CD14-positive monocyte (primary cell): Measurements from ENCODE around the gene GLIPR1. TPM values are rescaled to one million over a fixed set of nuclear protein-coding genes. Genes with fewer than 3 reads are reported as not detected.

Source experiments
- DNase-seq, 3 donors: peaks; one replicate each; pipeline ENCODE4 v3.0.0-alpha.2; 2011 to 2022
- H2AFZ ChIP-seq: 2 replicates; pipeline ENCODE4 v1.6.0; 2012; ENCODE audit warnings: mild to moderate bottlenecking, low read depth, low read length, inconsistent platforms; ENCODE audit not compliant: insufficient read depth, poor library complexity, severe bottlenecking
- H3K27ac ChIP-seq, 2 donors: 1 replicate in 1 of 2; 2 replicates in 1 of 2; pipeline ENCODE4 v1.5.1; 2012 to 2013; ENCODE audit warnings: low read length in 2 of 2, control low read depth in 1 of 2, inconsistent platforms in 1 of 2, low read depth in 1 of 2, mild to moderate bottlenecking in 1 of 2
- H3K27me3 ChIP-seq, 2 donors: one replicate each; pipeline versions ENCODE4 v1.6.0 to v1.6.1; 2011 to 2013; ENCODE audit warnings: low read length in 2 of 2; ENCODE audit not compliant: control insufficient read depth in 2 of 2, insufficient read depth in 2 of 2
- H3K36me3 ChIP-seq, 2 donors: replicated peaks in 1 of 2; 1 replicate in 1 of 2; 2 replicates in 1 of 2; pipeline versions ENCODE4 v1.5.1 to v1.6.1; 2012 to 2013; ENCODE audit warnings: low read length in 2 of 2, control low read depth in 1 of 2, inconsistent platforms in 1 of 2, mild to moderate bottlenecking in 1 of 2; ENCODE audit not compliant: insufficient read depth in 2 of 2, control insufficient read depth in 1 of 2
- H3K4me1 ChIP-seq, 2 donors: 1 replicate in 1 of 2; 2 replicates in 1 of 2; pipeline versions ENCODE4 v1.5.1 to v1.6.1; 2012 to 2013; ENCODE audit warnings: low read length in 2 of 2, control low read depth in 1 of 2, inconsistent platforms in 1 of 2, mild to moderate bottlenecking in 1 of 2, moderate library complexity in 1 of 2; ENCODE audit not compliant: insufficient read depth in 2 of 2, control insufficient read depth in 1 of 2
- H3K4me2 ChIP-seq: replicated peaks from 2 replicates; pipeline ENCODE3; 2012; ENCODE audit warnings: low read length, moderate library complexity, mild to moderate bottlenecking; ENCODE audit not compliant: poor library complexity, severe bottlenecking; ENCODE audit errors: extremely low read depth
- H3K4me3 ChIP-seq, 3 experiments: fragments of 200-600 bp in 1 of 3; sonication (generic) in 1 of 3; replicated peaks in 1 of 3; 1 replicate in 2 of 3; 2 replicates in 1 of 3; pipeline ENCODE4 v1.5.1; 2011 to 2013; ENCODE audit warnings: low read length in 3 of 3, mild to moderate bottlenecking in 3 of 3, control low read depth in 2 of 3, low read depth in 2 of 3, inconsistent platforms in 1 of 3, moderate library complexity in 1 of 3
- H3K79me2 ChIP-seq: 2 replicates; pipeline ENCODE4 v1.6.0; 2012; ENCODE audit warnings: mild to moderate bottlenecking, control low read depth, inconsistent platforms, low read length, moderate library complexity; ENCODE audit not compliant: insufficient read depth
- H3K9ac ChIP-seq: 2 replicates; pipeline ENCODE4 v1.6.0; 2017; ENCODE audit warnings: low read length, mild to moderate bottlenecking; ENCODE audit not compliant: insufficient read depth, poor library complexity, severe bottlenecking
- H3K9me3 ChIP-seq, 2 donors: replicated peaks in 1 of 2; 1 replicate in 1 of 2; 2 replicates in 1 of 2; pipeline versions ENCODE4 v1.5.1 to v1.6.1; 2012 to 2013; ENCODE audit warnings: low read length in 2 of 2, control low read depth in 1 of 2; ENCODE audit not compliant: control insufficient read depth in 1 of 2, insufficient read depth in 1 of 2
- H4K20me1 ChIP-seq: 2 replicates; pipeline ENCODE4 v1.6.0; 2012; ENCODE audit warnings: mild to moderate bottlenecking, low read length, control low read depth, moderate library complexity; ENCODE audit not compliant: insufficient read depth
- H3K27ac Mint-ChIP-seq, 7 donors: one replicate each; pipeline ENCODE4 v1.8.0; 2020; ENCODE audit warnings: mild to moderate bottlenecking in 7 of 7, mixed read lengths in 7 of 7, moderate library complexity in 6 of 7, inconsistent platforms in 2 of 7
- H3K27me3 Mint-ChIP-seq, 3 donors: one replicate each; pipeline ENCODE4 v1.8.0; 2021 to 2022; ENCODE audit warnings: low read depth in 3 of 3, mild to moderate bottlenecking in 3 of 3, mixed read lengths in 3 of 3, moderate library complexity in 3 of 3, inconsistent platforms in 1 of 3
- H3K36me3 Mint-ChIP-seq, 2 donors: one replicate each; pipeline ENCODE4 v1.8.0; 2020; ENCODE audit warnings: mixed read lengths in 2 of 2, inconsistent platforms in 1 of 2, mild to moderate bottlenecking in 1 of 2
- H3K4me1 Mint-ChIP-seq: one replicate; pipeline ENCODE4 v1.8.0; 2020; ENCODE audit warnings: mild to moderate bottlenecking, mixed read lengths
- H3K4me3 Mint-ChIP-seq, 2 donors: one replicate each; pipeline ENCODE4 v1.8.0; 2020; ENCODE audit warnings: mild to moderate bottlenecking in 2 of 2, mixed read lengths in 2 of 2, moderate library complexity in 1 of 2
- H3K9me3 Mint-ChIP-seq, 7 donors: one replicate each; pipeline ENCODE4 v1.8.0; 2020 to 2022; ENCODE audit warnings: mixed read lengths in 7 of 7, mild to moderate bottlenecking in 6 of 7, moderate library complexity in 6 of 7, inconsistent platforms in 2 of 7
- WGBS: methylation state at CpG from one replicate; pipeline ENCODE4 v1.1.5; 2013; ENCODE audit warnings: missing lambda C conversion rate; ENCODE audit not compliant: insufficient coverage; 5-methylcytosine and 5-hydroxymethylcytosine counted together
- intact Hi-C, 2 donors: fragments of 100-400 bp; cut with micrococcal nuclease; formaldehyde crosslinking; loops; one replicate each; pipeline versions ENCODE4 v1.15.0 to v1.15.1; 2023
- polyA plus RNA-seq, 3 donors: library from polyadenylated mRNA; depleted of rRNA in 1 of 3; unstranded in 2 of 3; stranded (reverse) in 1 of 3; fragments of 300-500 nt in 2 of 3; fragments of >200 nt in 1 of 3; fragmentation: Illumina TruSeq in 2 of 3; gene quantifications; 1 replicate in 2 of 3; 2 replicates in 1 of 3; pipeline ENCODE4 v1.2.3, GENCODE V29; 2012 to 2021
- TF ChIP-seq, protein P1 (sequence below): fragments of 200-600 bp; IDR thresholded peaks from one replicate; pipeline ENCODE4 v1.8.0; 2022; ENCODE audit warnings: antibody characterized with exemption, mild to moderate bottlenecking

Gene GLIPR1
- polyA plus RNA-seq, 3 donors = 200 to 794 (median 687) TPM

DNA sequence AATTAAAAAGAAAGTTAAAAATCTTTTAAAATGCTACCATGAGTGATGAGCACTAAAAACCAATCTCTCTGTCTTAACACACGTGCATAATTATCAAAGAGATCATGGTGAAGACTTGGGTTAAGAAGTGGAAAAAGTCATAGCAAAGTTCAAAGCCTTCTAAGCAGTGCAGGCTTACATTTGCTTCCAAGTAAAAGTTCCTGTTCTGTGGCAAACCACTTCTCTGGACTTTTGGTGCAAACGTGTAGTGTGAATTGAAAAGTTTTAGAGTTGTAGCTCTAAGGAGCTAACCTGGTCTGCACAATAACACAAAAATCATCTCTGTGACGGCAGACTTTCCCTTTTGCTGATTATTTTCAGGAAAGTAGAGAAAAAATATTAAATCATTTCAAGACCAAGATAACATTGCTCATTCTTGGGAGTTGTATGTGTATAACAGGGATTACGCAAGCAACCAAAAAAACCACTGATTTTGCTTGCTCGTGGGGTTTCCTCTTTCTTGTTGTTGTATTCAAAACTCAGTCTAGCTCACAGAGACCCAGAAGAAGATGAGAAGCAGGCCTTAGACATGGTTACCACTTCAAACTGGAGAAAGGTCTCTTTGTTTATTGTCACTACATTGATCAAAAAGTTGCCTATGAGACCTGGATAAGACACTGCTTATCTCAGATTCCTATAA is 2.3 kb upstream of the GLIPR1 start:
- peak; percentile 85 to 95 (median 91) for DNase-seq
- Histone ChIP-seq H3K9ac (peak overlapping the region; percentile 33), H3K27me3 (no peaks in the 10 kb centered on the region), H3K36me3 (peaks cover 0 to under 1% of the 10 kb centered on the region in 2 donors), H3K4me2 (peak overlapping the region; percentile 96), H3K9me3 (no peaks in the 10 kb centered on the region), H3K79me2 (peaks cover 36% of the 10 kb centered on the region), H3K27ac (peak overlapping the region; percentile 84 to 95), H2AFZ (no peak overlapping the region), H3K4me3 (peak overlapping the region; percentile 4 to 97 (median 34)), H4K20me1 (peaks cover 14% of the 10 kb centered on the region), H3K4me1 (peaks cover 60 to 78% of the 10 kb centered on the region in 2 donors)
- intact Hi-C loops = no loop called here
- peaks cover 0 to 4% (median 2%) of the 10 kb centered on the region in 7 donors for H3K9me3 Mint-ChIP-seq
- H3K27ac Mint-ChIP-seq = peak overlapping the region; percentile 93 to 100 (median 99)
- H3K4me3 Mint-ChIP-seq = peak overlapping the region in 1 of 2 donors; percentile 67
- TF ChIP-seq, protein P1, sequence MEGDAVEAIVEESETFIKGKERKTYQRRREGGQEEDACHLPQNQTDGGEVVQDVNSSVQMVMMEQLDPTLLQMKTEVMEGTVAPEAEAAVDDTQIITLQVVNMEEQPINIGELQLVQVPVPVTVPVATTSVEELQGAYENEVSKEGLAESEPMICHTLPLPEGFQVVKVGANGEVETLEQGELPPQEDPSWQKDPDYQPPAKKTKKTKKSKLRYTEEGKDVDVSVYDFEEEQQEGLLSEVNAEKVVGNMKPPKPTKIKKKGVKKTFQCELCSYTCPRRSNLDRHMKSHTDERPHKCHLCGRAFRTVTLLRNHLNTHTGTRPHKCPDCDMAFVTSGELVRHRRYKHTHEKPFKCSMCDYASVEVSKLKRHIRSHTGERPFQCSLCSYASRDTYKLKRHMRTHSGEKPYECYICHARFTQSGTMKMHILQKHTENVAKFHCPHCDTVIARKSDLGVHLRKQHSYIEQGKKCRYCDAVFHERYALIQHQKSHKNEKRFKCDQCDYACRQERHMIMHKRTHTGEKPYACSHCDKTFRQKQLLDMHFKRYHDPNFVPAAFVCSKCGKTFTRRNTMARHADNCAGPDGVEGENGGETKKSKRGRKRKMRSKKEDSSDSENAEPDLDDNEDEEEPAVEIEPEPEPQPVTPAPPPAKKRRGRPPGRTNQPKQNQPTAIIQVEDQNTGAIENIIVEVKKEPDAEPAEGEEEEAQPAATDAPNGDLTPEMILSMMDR = no peak
- H3K4me1 Mint-ChIP-seq = peaks cover 77% of the 10 kb centered on the region
- no CpG with 5 or more reads among the region's 5 CpGs for WGBS
- peaks cover 10 to 11% of the 10 kb centered on the region in 2 donors for H3K36me3 Mint-ChIP-seq
- H3K27me3 Mint-ChIP-seq = peaks cover 0 to 3% (median 0%) of the 10 kb centered on the region in 3 donors

DNA sequence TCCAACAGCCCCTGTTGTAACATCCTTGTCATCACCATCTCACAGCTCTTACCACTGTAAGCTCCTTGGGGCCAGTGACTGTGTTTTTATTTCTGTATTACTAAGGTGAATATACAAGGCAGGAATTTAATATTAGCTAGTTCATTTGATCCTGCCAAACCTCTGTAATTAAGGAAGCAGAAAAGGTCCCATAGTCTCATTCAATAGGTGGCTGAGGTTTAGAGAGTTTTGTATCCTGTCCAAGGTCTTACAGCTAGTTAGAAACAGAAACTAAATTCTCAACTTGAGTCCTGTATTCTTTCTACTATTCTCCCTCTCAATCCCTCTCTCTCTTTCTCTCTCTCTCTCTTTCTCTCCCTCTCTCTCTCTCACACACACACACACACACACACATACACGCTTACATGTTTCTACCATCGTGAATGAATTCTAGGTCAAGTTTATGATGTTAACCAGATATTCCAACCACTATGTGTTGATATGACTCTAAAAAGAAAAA is 543 bp upstream of the GLIPR1 start:
- DNase-seq = peak in 2 of 3 donors; percentile 25 to 28
- H3K4me3 ChIP-seq = peak overlapping the region; percentile 92 to 100 (median 97)
- TF ChIP-seq, protein P1 = no peak
- H3K27ac Mint-ChIP-seq = peak overlapping the region; percentile 93 to 100 (median 99)
- peak overlapping the region; percentile 96 for H3K4me2 ChIP-seq
- peak overlapping the region; percentile 90 to 95 for H3K27ac ChIP-seq
- intact Hi-C loops = loop anchor here (10.0 kb wide), 2 partner anchors 145 to 555 kb away; partner anchors contain the start of genes CAPS2 (in 2 of the 2), GLIPR1L1 (in 2 of the 2) and PHLDA1 (in 1 of the 2)
- H3K4me3 Mint-ChIP-seq = peak overlapping the region; percentile 96 to 98
- no peak overlapping the region for H2AFZ ChIP-seq
- H3K27me3 Mint-ChIP-seq = peaks cover 0 to 3% (median 0%) of the 10 kb centered on the region in 3 donors
- peaks cover 0 to 4% (median 2%) of the 10 kb centered on the region in 7 donors for H3K9me3 Mint-ChIP-seq
- H3K79me2 ChIP-seq = peaks cover 54% of the 10 kb centered on the region
- no peaks in the 10 kb centered on the region for H3K9me3 ChIP-seq
- peak overlapping the region; percentile 74 for H3K9ac ChIP-seq
- WGBS = no CpG with 5 or more reads among the region's 2 CpGs
- H3K36me3 ChIP-seq = peaks cover 8 to 19% of the 10 kb centered on the region in 2 donors
- H3K4me1 Mint-ChIP-seq = peaks cover 79% of the 10 kb centered on the region
- peaks cover 27 to 28% of the 10 kb centered on the region in 2 donors for H3K36me3 Mint-ChIP-seq
- no peaks in the 10 kb centered on the region for H3K27me3 ChIP-seq
- peaks cover 63 to 79% of the 10 kb centered on the region in 2 donors for H3K4me1 ChIP-seq
- peaks cover 32% of the 10 kb centered on the region for H4K20me1 ChIP-seq
